Nephron (organoid): ENCODE results near the gene CFB.
"Not testable (repeated sequence)": the region's sequence is repeated elsewhere in the genome, so short reads cannot be mapped to it uniquely, and the experiment has no call there.

ENCODE experiments used
- H3K27ac Mint-ChIP-seq, 3 experiments: 2 replicates each; pipeline ENCODE4 v1.8.0; 2020; ENCODE audit warnings: mixed read lengths in 3 of 3, mild to moderate bottlenecking in 2 of 3, moderate library complexity in 1 of 3
- H3K27me3 Mint-ChIP-seq: 2 replicates; pipeline ENCODE4 v1.8.0; 2021; ENCODE audit warnings: low read depth, mild to moderate bottlenecking, moderate library complexity, mixed read lengths
- H3K36me3 Mint-ChIP-seq: 2 replicates; pipeline ENCODE4 v1.8.0; 2020; ENCODE audit warnings: low read depth, mixed read lengths
- H3K4me1 Mint-ChIP-seq: 2 replicates; pipeline ENCODE4 v1.8.0; 2020; ENCODE audit warnings: mixed read lengths
- H3K4me3 Mint-ChIP-seq, 3 experiments: 2 replicates each; pipeline ENCODE4 v1.8.0; 2020; ENCODE audit warnings: mild to moderate bottlenecking in 3 of 3, mixed read lengths in 3 of 3, moderate library complexity in 2 of 3
- H3K9me3 Mint-ChIP-seq: 2 replicates; pipeline ENCODE4 v1.8.0; 2020; ENCODE audit warnings: mixed read lengths

The CFB gene

DNA sequence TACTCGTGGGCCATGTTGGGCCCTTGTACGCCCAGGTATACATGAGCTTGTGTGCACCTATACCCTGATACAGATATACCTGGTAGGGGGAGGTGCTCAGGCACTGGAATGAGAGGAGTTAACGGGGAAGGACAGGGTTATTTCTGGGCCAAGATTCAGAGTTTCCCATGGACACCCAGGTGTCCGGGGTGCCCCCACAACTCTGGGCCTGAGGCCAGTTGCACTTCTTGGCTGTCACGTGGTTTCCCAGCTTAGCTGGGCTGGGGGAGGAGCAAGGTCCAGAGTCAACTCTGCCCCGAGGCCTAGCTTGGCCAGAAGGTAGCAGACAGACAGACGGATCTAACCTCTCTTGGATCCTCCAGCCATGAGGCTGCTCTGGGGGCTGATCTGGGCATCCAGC, 35.8 kb downstream of the CFB start, which contains the start of gene C4A:
Gene C4A, plus strand, starts transcription at position 314 of the 400 bp plus-strand sequence. Its CDS starts 51 bp downstream, at position 365.
- not testable (repeated sequence) for H3K27me3 Mint-ChIP-seq, H3K4me1 Mint-ChIP-seq, H3K4me3 Mint-ChIP-seq, H3K27ac Mint-ChIP-seq, H3K9me3 Mint-ChIP-seq
- H3K36me3 Mint-ChIP-seq, result peaks cover 16% of the 10 kb centered on the region

DNA sequence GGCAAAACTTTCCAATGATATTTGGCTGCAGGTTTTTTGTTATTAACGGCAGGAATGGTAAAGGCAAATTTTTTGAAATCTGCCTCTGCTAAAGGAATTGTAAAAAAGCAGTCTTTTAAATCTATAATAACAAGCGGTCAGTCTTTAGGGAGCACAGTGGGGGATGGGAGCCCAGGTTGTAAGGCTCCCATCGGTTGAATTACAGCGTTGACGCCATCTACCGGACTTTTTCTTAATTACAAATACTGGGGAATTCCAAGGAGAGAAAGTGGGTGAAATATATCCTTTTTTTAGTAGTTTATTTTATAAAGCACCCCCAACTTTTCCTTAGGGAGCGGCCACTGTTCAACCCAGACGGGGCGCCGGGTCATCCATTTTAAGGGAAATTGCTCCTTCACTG, 43.5 kb downstream of the CFB start:
- not testable (repeated sequence) for H3K27ac Mint-ChIP-seq, H3K4me1 Mint-ChIP-seq, H3K27me3 Mint-ChIP-seq, H3K9me3 Mint-ChIP-seq, H3K4me3 Mint-ChIP-seq, H3K36me3 Mint-ChIP-seq

DNA sequence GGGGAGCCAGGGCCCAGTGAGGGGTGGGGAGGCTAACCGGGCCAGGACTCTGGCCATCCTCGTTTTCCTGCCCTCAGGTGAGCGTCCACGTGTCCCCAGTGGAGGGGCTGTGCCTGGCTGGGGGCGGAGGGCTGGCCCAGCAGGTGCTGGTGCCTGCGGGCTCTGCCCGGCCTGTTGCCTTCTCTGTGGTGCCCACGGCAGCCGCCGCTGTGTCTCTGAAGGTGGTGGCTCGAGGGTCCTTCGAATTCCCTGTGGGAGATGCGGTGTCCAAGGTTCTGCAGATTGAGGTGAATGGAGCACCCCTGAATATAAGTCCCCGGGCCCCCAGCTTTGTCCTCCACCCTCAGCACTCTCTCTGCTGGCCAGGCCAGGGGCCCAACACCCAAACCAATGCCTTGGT, 48.5 kb downstream of the CFB start:
- H3K4me1 Mint-ChIP-seq, H3K9me3 Mint-ChIP-seq, H3K36me3 Mint-ChIP-seq, H3K27me3 Mint-ChIP-seq, H3K4me3 Mint-ChIP-seq, H3K27ac Mint-ChIP-seq: not testable (repeated sequence)

- not testable (repeated sequence) for H3K27ac Mint-ChIP-seq
Observed at GRCh38 chr6:31996385-31996784, 50.5 kb downstream of the CFB start.

More at GRCh38 chr6:31996385-31996784, 50.5 kb downstream of the CFB start:
- not testable (repeated sequence) for H3K36me3 Mint-ChIP-seq, H3K4me1 Mint-ChIP-seq, H3K27me3 Mint-ChIP-seq, H3K9me3 Mint-ChIP-seq, H3K4me3 Mint-ChIP-seq
